Posterior cingulate gyrus (tissue), 11 donors: ENCODE results near the gene RBKS.
"Not testable (repeated sequence)": the region's sequence is repeated elsewhere in the genome, so short reads cannot be mapped to it uniquely, and the experiment has no call there.

Experiments used
- DNase-seq, 10 donors: peaks; one replicate each; pipeline versions ENCODE4 v3.0.0 to v3.0.0-alpha.2; 2020 to 2021; ENCODE audit warnings: mixed read lengths in 3 of 10
- intact Hi-C: fragments of 100-400 bp; cut with DNase I; formaldehyde crosslinking; loops from one replicate; pipeline ENCODE4 v1.15.1; 2023

Gene RBKS

DNA sequence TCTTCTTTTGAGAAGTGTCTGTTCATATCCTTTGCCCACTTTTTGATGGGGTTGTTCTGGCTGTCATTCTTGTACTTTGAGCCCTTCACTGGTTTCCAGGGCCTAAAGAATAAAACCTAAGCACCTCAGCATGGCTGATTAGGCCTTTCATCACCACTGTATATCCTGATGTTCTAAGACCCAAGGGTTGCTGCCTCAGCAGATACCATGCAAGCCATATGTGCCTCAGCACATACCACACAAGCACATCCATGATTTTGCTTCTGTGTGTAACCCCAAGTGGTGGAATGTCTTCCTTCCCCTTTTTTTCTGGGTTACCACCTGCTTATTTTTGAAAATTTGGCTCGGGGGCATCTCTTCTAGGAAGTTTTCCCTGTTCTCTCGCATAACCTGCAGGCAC is 11.4 kb downstream of the RBKS start:
- intact Hi-C loops: no loop called here
- DNase-seq: no peak

DNA sequence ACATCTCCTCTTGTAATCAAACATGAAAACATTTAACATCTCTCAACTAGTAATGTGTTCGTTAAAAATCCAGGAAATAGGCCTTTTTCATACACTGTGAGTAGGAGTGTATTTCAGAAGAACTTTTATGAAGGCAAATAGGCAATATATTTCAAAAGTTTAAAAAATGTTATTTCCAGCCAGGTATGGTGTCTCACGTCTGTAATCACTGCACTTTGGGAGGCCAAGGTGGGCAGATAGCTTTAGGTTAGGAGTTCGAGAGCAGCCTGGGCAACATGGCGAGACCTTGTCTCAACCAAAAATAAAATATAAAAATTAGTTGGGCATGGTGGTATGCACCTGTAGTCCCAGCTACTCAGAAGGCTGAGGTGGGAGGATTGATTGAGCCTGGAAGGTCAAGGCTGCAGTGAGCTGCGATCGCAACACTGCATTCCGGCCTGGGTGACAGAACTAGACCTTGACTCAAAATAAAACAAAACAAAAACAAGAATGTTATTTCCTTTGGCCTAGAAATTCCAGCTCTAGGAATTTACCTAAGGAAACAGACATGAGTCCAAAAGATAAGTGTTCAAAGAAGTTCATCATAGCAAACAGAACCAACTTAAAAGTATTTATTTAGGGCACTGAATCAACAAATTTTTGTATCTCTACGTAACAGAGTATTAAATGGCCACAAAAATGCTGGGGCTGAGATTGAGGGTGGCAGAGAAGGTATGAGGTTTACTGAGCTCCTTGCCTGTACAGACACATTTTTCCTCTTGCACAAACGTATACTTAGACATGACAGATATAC is 14.9 kb downstream of the RBKS start:
- DNase-seq: no peak
- intact Hi-C loops: no loop called here

DNA sequence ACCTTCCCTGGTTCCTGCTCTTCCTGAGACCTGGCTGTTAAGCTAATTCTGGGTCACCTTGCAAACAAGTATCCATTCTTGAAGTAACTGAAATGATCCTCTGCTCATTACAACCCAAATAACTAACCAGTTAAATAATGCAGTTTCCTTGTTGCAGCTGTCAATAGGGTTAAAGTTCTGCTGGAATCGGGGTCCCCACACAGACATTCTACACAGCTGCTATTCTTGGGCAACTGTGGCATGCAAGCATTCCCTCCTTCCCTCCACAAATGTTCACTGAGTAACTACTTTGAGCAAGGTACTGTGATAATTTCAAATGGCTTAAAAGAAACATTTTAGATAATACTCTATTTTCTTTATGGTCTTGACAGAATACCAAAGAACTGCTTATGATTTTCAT is 17.1 kb downstream of the RBKS start:
- intact Hi-C loops: no loop called here
- DNase-seq: no peak

DNA sequence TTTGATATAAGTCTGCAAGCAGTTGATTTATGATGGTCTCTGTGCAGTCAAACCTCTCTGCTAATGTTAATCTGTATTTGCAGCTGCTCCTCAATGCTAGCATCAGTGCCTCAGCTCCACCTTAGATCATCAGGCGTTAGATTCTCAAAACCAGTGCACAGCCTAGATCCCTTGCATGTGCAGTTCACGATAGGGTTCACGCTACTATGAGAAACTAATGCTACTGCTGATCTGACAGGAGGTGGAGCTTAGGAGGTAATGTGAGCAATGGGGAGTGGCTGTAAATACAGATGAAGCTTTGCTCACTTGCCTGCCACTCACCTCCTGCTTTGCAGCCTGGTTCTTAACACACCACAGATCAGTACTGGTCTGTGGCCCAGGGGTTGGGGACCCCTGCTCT is 18.4 kb downstream of the RBKS start:
- no peak for DNase-seq
- intact Hi-C loops: no loop called here

DNA sequence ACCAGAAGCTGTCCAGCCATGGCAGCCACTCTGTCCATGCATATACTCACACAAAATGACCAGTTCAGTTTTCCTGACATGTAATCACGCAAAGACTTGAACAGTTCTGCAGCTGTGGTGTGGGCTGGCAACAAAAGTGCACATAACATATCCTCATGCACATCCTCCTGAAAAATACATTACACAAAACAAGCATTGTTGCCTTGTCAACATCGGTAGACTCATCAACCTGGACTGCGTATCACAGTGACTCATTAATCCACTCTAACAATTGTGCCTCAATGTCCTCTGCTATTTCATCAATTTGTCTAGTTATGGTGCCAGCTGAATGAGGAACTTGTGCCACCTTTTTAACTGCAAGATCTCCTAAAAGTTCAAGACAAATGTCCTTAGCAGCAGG is 19.5 kb downstream of the RBKS start:
- intact Hi-C loops: no loop called here
- no peak for DNase-seq

DNA sequence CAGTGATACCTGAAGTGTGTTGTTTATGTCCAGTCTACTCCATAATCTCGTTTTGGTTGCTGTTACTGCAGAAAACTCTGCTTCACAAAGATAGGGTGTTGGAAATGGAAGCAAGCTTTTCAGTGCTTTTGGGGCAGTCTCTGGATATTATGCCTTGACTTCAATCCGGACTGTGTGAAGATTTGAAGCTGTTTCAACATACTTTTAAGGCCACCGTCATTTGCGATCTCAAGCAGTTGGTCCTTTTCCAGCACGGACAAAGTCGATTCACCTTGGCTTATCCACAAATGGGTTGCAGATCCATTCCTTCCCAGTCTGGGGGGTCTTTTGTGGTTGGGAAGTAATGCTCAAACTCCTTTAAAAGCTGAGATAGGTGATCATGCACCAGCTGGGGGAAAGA is 20.4 kb downstream of the RBKS start:
- no peak for DNase-seq
- intact Hi-C loops: no loop called here

DNA sequence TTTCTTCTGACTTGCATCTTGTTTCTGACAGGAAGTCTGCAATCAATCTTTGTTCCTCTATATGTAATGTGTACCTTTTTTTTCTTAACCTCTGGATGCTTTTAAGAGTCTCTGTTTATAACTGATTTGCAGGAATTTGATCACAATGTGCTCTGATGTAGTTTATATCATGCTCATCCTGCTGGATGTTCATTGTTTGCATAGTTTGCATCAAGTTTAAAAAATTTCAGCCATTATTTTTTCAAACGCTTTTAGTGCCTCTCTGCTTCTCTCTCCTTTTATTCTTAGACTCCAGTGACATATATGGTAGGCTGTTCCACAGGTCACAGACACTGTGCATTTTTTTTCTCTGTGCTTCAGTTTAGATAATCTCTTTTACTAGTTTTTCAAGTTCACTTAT is 23.9 kb downstream of the RBKS start:
- intact Hi-C loops: no loop called here
- DNase-seq: no peak

DNA sequence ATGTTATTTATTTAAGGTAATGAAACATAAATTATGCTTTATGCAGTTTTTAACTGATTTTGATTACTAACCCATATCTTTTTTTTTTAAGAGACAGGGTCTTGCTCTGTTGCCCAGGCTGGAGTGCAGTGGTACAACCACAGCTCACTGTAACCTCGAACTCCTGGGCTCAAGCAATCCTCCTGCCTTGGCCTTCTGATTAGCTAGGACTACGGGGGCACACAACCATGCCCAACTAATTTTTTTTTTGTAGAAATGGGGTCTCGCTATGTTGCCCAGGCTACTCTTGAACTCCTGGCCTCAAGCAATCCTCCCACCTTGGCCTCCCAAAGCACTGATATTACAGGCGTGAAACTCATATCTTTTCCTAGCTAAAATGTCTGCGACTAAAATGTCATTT is 26.2 kb downstream of the RBKS start:
- DNase-seq, intact Hi-C loops: not testable (repeated sequence)

DNA sequence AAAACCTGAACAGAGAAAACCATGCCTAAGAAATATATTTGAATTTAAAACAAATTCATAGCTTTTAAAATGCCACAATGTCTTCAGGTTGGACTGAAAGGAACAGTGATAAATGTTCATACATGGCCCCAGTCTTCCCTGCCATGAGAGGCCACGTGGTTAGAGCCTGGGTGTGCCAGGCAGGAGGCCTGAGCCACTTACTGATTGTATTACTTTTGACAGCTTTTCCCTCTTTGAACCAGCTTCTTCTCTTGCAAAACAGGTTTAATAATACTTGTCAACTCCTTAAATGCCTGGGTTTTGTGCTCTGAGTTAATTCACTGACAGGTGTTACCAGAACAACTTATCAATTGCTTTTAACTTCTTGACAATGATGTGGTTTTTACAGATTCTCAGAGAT is 27.0 kb downstream of the RBKS start:
- intact Hi-C loops: no loop called here
- DNase-seq: no peak

DNA sequence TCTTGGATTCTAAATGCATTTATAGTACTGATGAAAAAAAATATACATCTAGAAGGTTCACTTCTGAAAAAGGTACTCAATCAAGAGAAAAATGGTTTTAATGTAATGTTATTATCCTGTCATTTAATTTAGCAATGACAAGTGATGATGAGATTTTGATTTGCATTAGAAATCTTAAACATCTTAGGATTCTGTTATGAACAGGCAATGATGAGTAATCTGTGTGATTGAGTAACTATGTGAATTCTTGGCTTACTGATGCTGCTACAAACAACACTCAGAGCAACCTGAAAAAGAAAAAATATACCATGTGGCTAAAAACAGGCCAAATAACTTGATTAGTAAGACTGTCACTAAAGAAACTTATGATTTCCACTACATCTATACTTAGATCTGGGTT is 30.1 kb downstream of the RBKS start:
- no peak for DNase-seq
- intact Hi-C loops: no loop called here

DNA sequence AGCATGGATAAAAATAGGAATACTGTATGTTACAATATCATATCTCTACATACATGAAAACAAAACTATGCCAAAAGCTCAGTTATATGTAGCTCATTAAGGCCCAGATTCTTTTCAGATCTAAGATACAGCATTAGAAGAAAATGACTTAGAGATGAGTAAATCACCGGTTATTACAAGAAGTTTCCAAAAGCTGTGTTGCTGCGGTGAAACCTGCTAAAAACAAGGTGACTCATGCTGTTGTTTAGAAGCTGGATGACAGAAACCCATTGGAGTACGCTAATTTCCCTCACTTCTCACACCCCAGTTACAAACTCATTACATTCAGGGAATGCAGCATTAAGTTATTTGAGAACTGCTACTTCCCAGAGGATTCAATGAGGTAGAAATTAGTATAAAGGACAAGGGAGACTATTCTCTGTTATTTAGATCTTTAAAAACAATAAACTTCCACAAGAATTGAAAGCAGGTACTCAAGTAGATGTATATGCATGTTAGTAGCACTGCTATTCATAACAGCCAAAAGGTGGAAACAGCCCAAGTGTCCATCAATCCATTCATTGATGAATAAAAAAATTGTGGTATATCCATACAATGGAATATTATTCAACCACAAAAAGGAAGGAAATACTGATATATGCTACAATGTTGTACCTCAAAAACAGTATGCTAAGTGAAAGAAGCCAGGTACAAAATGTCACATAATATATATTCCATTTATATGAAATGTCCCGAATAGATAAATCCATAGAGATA is 32.6 kb downstream of the RBKS start:
- intact Hi-C loops: no loop called here
- DNase-seq: no peak

DNA sequence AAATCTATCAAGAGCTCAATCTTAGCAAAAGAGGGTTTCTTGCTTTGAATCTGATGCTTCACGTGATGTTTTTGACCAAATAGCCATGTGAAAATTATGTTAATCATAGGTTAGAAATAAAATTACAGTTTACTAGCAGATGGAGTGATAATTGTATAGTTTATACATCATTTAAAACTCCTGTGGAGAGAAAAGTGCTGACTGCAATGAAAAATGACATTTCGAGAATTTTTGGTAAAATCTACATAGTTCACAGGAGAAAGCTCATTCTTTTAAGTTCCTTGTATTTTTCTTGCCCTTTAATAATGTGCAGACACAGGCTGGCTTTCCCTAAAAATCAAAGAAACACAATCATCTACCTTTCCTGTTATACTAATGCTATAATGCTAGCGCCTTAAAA is 33.2 kb downstream of the RBKS start:
- no peak for DNase-seq
- intact Hi-C loops: no loop called here

DNA sequence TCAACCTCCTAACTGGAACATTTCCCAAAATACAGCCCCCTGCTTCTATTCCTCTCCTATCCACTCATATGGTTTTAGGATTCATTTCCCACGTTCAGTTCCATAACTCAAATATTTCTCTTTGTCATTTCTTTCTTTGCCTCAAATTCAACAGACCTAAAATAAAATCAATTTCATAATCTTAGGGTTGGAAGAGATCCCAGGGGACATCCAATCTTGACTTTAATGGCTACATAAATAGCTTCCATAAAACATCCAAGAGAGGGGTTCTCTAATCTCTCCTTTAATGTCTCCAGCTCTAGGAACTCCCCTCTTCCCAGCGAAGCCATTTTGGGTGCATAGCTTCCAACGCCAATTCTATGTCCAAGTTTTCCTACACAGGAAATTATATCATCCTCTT is 33.8 kb downstream of the RBKS start:
- intact Hi-C loops: no loop called here
- DNase-seq: no peak

DNA sequence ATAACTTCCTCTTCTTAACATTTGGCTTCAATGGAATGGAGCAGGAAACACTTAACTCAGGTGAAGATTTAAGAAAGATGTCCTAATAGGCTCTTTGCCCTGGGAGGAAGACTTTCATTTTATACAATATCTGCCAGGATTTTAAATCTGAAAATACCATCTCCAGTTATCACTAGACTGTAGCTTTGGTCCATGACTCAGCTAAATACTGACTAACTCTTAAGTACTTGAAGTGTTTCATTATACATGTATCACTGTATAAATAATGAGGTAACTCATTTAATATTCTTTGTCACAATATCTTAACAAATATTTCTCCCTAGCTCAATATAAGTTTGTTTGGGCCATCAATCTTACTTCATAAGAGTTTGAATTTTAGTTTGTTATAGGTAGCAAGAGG is 34.7 kb downstream of the RBKS start:
- intact Hi-C loops: no loop called here
- DNase-seq: no peak

DNA sequence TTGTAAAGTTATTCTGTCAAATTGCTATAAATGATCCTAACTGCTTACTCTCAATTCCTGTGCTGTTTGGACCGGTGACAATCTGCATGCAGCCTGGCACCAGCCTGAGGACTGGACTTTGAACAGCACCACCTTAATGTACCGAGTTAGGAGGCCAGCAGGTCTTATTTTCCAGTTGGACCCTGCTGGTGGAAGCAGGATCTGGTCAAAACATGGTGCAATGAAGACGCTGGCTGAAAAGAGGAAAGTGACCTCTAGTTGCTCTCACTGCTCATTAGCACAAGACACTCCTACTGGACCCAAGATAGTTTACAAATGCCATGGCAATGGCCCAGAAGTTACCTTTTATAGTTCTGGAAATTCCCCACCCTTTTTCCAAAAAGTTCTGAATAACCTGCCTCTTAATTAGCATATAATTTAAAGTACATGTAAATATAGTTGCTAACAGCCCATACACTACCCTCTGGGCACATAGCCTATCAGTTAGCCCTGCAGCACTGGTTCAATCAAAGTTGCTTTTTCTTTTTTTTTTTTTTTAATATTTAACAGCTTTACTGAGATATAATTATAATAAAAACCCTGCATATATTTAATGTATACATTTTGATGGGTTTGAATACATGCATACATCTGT is 35.8 kb downstream of the RBKS start:
- intact Hi-C loops: no loop called here
- DNase-seq: no peak

DNA sequence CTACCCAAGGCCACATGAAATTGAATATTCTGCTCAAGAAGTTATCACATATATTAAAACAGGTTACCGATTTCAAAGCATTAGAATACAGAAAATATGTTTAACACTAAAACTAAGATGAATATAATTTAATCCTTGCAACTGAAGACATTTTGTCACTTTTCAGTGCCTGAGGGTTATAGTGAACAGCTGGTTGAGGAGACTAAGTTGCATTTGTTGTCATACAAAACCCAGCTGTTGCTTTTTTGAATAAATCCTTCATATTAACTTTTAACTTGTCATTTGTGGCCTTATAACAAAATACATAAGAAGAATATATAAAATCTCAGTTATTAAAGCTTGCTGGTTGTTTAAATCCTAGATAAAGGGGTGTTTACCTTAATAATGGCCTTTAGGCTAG is 37.5 kb downstream of the RBKS start:
- DNase-seq: no peak
- intact Hi-C loops: no loop called here

DNA sequence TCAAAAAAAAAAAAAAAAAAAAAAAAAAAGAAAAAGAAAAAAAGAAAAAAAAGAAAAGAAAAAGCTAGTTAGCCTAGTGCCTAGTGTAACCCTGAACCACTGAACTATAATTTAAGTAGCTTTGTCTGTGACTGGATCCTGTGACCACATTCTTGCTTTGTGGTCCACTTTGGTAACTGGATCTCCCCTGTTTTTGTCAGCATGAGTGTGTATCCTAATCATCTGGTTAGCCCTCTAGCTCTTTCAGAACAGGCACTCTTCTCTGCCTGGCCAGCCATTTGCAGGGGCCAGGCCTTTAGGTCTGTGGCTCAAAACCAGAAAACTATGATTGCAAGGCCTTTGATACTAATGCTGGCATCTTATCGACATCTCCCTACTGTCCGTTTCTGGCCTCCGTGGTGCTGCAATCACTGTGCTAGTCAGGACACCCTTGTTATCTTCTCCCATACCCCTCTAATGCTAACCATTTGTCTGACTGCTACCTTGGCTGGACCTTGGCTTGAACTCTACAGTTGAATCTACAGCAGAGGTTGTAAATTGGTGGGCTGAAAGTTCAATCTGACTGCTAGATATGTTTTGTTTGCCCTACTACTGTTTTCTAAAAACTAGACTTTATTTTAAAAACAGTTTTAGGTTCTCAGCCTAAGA is 40.5 kb downstream of the RBKS start:
- DNase-seq: no peak
- intact Hi-C loops: no loop called here

DNA sequence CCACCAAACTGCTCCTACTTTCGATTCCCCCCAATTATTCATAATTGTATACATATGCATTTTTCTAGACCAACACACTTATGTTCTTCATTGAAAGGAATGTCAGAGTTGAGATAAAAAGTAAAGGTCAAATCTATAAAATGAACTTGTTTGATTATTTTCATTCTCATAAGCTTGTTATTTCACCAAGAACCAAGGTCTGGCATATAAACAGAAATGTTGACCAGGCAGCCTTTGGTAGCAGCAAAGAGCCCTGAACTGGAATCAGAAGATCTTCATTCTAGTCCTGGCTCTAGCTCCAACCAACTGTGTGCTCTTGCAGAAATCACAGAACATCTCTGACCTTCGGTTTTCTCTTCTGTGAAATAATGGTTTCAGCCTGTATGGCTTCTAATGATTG is 42.9 kb downstream of the RBKS start:
- DNase-seq: no peak
- intact Hi-C loops: no loop called here

DNA sequence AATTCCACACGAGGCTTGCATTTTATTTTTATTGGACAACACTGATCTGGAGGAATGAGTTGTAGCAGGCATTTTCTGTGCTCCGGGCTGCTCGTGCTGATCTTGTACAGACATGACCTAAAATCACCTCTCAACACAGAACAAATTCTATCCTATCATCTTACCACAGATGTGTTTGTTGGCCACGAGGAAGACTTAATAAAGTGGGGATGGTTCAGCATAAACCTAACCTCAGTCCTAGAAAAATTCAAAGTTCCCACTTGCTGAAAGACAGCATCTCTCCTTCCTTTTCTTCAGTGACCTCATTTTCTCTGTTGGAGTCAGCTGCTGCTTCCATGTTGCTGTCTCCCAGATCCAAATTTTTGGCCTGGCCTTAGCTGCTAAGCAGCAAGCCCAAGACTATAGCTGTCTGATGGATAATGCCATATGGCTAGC is 45.3 kb downstream of the RBKS start:
- intact Hi-C loops: no loop called here
- no peak for DNase-seq

DNA sequence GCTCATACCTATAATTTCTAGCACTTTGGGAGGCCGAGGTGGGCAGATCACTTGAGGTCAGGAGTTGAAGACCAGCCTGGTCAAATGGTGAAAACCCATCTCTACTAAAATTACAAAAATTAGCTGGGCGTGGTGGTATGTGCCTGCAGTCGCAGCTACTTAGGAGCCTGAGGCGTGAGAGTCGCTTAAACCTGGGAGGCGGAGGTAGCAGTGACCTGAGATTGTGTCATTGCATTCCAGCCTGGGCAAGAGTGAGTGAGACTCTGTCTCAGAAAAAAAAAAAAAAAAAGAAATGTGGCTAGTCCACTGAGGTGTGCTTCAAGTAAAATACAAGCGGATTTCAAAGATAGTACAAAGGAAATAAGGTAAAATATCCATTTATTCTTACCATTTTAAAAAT is 46.2 kb downstream of the RBKS start:
- intact Hi-C loops: no loop called here
- DNase-seq: no peak

DNA sequence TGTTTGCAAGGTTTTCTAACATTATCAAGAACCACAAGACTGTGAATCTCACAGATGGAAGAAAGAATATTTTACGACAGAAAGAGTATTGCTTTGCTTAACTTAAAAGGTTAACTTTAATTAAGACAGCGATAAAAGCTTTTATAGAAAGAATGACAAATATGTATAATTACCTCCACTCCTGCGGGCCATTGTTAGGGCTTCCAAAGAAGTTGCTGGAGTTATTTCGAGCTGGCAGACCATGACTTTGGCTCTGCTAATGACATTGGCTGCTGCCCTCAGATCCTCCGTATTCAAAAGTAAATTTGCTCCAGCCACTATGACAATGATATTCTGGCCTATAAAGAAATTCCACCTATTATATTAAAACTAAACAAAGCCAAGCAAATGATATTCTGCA is 47.3 kb downstream of the RBKS start:
- no peak for DNase-seq
- intact Hi-C loops: no loop called here
